HG03521 (cell line): ENCODE results near the gene MMP15.

Experiments
- ATAC-seq: cut with Tn5 transposase; IDR thresholded peaks from one replicate; pipeline ENCODE4 v1.9.1; 2021; ENCODE audit warnings: mild to moderate bottlenecking, moderate library complexity; ENCODE audit not compliant: unreplicated experiment

Gene MMP15

GRCh38 chr16:58018803-58019202 lies 6.8 kb upstream of the MMP15 start:
- ATAC-seq = no peak

- ATAC-seq = no peak
Observed at GRCh38 chr16:58019866-58020538, 5.6 kb upstream of the MMP15 start.

- no peak for ATAC-seq
Observed at GRCh38 chr16:58020628-58021521, 4.7 kb upstream of the MMP15 start.

GRCh38 chr16:58021661-58022551 lies 3.6 kb upstream of the MMP15 start:
- ATAC-seq = no peak

GRCh38 chr16:58022601-58023371 lies 2.8 kb upstream of the MMP15 start:
- ATAC-seq = no peak

GRCh38 chr16:58024486-58025350 lies 836 bp upstream of the MMP15 start:
- ATAC-seq = no peak

- no peak for ATAC-seq
Observed at GRCh38 chr16:58026139-58026704, 668 bp downstream of the MMP15 start.

GRCh38 chr16:58026705-58027160 lies 1.2 kb downstream of the MMP15 start:
- no peak for ATAC-seq

GRCh38 chr16:58027161-58027915 lies 1.8 kb downstream of the MMP15 start:
- no peak for ATAC-seq

- ATAC-seq = no peak
Observed at GRCh38 chr16:58027916-58028455, 2.4 kb downstream of the MMP15 start.

GRCh38 chr16:58028541-58029070 lies 3.1 kb downstream of the MMP15 start:
- ATAC-seq = no peak

- ATAC-seq = no peak
Observed at GRCh38 chr16:58029410-58029809, 3.9 kb downstream of the MMP15 start.

- ATAC-seq = no peak
Observed at GRCh38 chr16:58030136-58030840, 4.7 kb downstream of the MMP15 start.

GRCh38 chr16:58031016-58031800 lies 5.7 kb downstream of the MMP15 start:
- no peak for ATAC-seq

- ATAC-seq = no peak
Observed at GRCh38 chr16:58032710-58033293, 7.2 kb downstream of the MMP15 start.

GRCh38 chr16:58034128-58034685 lies 8.7 kb downstream of the MMP15 start:
- ATAC-seq = no peak
